ENCODE measurements around the gene CNTN5.

Gene CNTN5

DNA sequence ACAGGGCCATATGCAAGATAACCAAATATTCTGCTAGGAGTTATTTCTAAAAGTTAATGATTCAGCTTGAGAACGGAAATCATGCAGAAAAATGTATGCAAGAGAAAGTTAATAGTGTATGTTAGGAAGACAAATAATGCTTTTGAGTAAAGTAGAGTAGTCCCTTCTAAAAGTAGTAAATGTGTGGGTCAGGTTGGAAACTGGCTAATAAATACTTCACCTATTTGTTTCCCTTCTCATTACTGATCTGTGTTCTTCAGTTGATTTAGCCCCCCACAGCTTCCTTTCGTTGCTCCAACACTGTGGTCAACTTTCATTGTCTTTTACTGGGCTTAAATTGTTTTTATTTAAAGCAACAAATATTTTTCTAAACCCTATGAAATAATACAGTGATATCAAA lies 444.2 kb downstream of the CNTN5 start:
- no peak for TF ChIP-seq CTCF (IDR thresholded peaks at IDR 0.05; ENCODE audit: extremely low read depth, missing control alignments)
- DNase-seq (ENCODE audit: low spot score): no peak

DNA sequence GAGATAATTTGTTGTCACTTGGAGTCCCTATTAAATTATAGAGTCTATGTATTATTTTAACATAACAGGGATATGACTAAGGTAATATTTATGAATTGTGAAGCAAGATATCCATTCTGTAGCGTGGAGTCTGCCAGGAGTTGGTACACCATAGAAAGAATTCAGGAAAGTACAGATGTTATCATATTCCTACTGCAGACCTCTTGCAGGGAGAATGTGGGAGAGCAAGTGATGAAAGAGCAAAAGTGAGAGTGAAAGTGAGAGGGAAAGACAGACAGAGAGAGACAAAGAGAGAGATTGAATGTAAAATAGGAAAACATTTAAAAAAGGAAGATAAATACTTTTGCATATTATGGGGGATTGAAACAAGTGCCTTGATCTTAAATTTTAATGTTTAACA lies 468.8 kb downstream of the CNTN5 start:
- no peak for DNase-seq (ENCODE audit: low spot score)
- no peak for TF ChIP-seq CTCF (IDR thresholded peaks at IDR 0.05; ENCODE audit: extremely low read depth, missing control alignments)

DNA sequence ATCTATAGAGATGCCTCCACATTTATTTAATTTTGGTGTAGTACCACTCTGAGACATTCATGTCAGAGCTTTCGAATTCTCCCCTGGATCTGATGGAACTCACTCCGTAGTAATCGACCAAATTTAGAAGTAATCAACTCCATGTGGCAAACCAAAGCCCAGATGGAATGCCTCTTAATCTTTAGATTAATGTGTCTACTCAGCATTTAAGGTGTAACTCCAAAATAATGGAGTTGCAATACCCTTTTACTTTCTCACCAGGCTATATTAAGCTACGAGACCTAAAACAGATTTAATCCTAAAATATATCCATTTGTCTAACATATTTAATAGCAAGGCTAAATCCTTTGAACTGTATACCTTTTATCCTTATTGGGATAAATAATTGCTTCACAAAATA lies 473.3 kb downstream of the CNTN5 start:
- no peak for DNase-seq (ENCODE audit: low spot score)
- TF ChIP-seq CTCF (IDR thresholded peaks at IDR 0.05; ENCODE audit: extremely low read depth, missing control alignments): no peak

DNA sequence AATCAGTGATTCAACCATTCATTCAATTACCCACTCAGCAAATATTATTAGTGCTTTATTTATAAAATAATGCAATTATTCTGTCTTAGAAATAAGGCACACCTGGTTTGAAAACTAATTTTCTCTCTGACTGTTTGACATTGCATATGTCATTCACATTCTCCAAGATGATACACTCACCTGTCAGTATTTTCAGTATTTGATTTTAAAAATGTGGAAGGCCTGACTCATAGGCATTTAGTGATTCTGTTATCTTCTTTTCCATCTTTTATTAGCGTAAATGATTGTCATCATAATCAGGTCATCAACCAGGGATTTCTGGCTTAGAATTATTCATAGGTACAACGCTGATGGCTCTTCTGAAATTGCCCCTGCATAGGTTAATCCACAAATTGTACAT lies 480.9 kb downstream of the CNTN5 start:
- TF ChIP-seq CTCF (IDR thresholded peaks at IDR 0.05; ENCODE audit: extremely low read depth, missing control alignments): no peak
- no peak for DNase-seq (ENCODE audit: low spot score)

- TF ChIP-seq CTCF (IDR thresholded peaks at IDR 0.05; ENCODE audit: extremely low read depth, missing control alignments): no peak
- no peak for DNase-seq (ENCODE audit: low spot score)
These were observed 484.6 kb downstream of the CNTN5 start for GRCh38 chr11:99505316-99505715.

- DNase-seq (ENCODE audit: low spot score): no peak
- TF ChIP-seq CTCF (IDR thresholded peaks at IDR 0.05; ENCODE audit: extremely low read depth, missing control alignments): no peak
These were observed 485.1 kb downstream of the CNTN5 start for GRCh38 chr11:99505831-99506230.

DNA sequence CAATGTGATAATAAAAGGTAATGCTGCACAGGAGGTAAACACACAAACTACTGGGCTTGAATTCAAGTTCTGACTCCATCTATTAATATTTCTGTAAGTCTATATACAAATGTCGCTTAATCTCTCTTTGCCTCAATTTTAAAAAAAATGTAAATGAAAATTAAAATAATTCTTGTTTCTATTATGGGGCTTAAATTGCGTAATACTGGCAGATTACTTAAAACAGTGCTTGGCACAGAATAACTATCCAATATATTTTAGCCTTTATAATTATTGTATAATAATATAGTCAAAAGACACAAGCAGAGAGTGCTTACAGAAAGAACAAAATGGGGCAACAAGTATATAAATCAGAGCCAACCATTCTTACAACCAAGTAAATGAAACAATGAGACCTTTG lies 489.1 kb downstream of the CNTN5 start:
- DNase-seq (ENCODE audit: low spot score): no peak
- TF ChIP-seq CTCF (IDR thresholded peaks at IDR 0.05; ENCODE audit: extremely low read depth, missing control alignments): no peak
